K562 (cell line): ENCODE data around the gene TOMM22. TPM values are rescaled to one million over a fixed set of nuclear protein-coding genes. Genes with fewer than 3 reads are reported as not detected.

Experiments
- ATAC-seq: fragments of 200-7000 bp; cut with Tn5 transposase; 3 replicates; pipeline ENCODE4 v1.9.1; 2020; ENCODE audit warnings: moderate library complexity
- BruUV-seq: library from RNA; stranded (reverse); fragments of 400-500 nt; replicated peaks from 2 replicates; lab custom pipeline; 2021; lab: Mats Ljungman, UMichigan
- CTCF ChIA-PET: fragments of 300-600 bp; formaldehyde crosslinking; extraction: SDS; loops from one replicate; lab custom pipeline; 2021; ENCODE audit warnings: low intra/inter-chr PET ratio; lab: Yijun Ruan, JAX
- POLR2A ChIA-PET: fragments of 300-600, 350-650 bp; sonication (Branson Sonifier 250); formaldehyde crosslinking; extraction: SDS; loops from one replicate; lab custom pipeline; 2021; ENCODE audit warnings: antibody characterized with exemption, inconsistent platforms; lab: Yijun Ruan, JAX
- DNase-seq, 4 experiments: peaks; one replicate each; pipeline versions ENCODE4 v3.0.0 to v3.0.0-alpha.2; 2011 to 2018; ENCODE audit warnings: low spot score in 3 of 4, mixed read lengths in 3 of 4; ENCODE audit errors: extremely low read depth in 1 of 4
- FAIRE-seq: peaks from 2 replicates; lab custom pipeline; 2011; peaks lifted over from hg19 to GRCh38; lab: Jason Lieb, UNC
- H2AFZ ChIP-seq: 2 replicates; pipeline ENCODE4 v1.6.0; 2011; ENCODE audit warnings: low read depth, low read length, control low read depth, inconsistent platforms
- H3K27ac ChIP-seq: fragments of 200-600 bp; 3 replicates; pipeline ENCODE4 v1.8.0; 2011; ENCODE audit warnings: low read depth, mild to moderate bottlenecking, control low read depth, inconsistent platforms, low read length, moderate library complexity, mixed read lengths; ENCODE audit errors: extremely low read depth
- H3K27me3 ChIP-seq, 2 experiments: fragments of 300-600 bp in 1 of 2; 2 replicates in 1 of 2; 3 replicates in 1 of 2; pipeline versions ENCODE4 v1.6.0 to v1.8.0; 2011; ENCODE audit warnings: inconsistent platforms in 2 of 2, low read length in 2 of 2, mild to moderate bottlenecking in 1 of 2, mixed read lengths in 1 of 2, moderate library complexity in 1 of 2; ENCODE audit not compliant: control insufficient read depth in 2 of 2, insufficient read depth in 2 of 2
- H3K36me3 ChIP-seq: fragments of 300-600 bp; 3 replicates; pipeline ENCODE4 v1.8.0; 2011; ENCODE audit warnings: mild to moderate bottlenecking, low read length, inconsistent platforms; ENCODE audit not compliant: control insufficient read depth, insufficient read depth
- H3K4me1 ChIP-seq, 2 experiments: fragments of 200-600 bp in 1 of 2; replicated peaks in 1 of 2; 2 replicates in 1 of 2; 3 replicates in 1 of 2; pipeline versions ENCODE4 v1.5.1 to v1.8.0; 2011; ENCODE audit warnings: inconsistent platforms in 2 of 2, low read length in 2 of 2, mild to moderate bottlenecking in 1 of 2, mixed read lengths in 1 of 2, moderate library complexity in 1 of 2; ENCODE audit not compliant: control insufficient read depth in 2 of 2, insufficient read depth in 2 of 2
- H3K4me2 ChIP-seq: 2 replicates; pipeline ENCODE4 v1.6.1; 2011; ENCODE audit warnings: low read length, control low read depth, inconsistent platforms, mixed read lengths; ENCODE audit not compliant: insufficient read depth
- H3K4me3 ChIP-seq: fragments of 200-600 bp; sonication (generic), shearing (Covaris generic); 2 replicates; pipeline ENCODE4 v1.5.1; 2016; ENCODE audit warnings: control low read depth, inconsistent platforms
- H3K79me2 ChIP-seq: fragments of 200-600 bp; 3 replicates; pipeline ENCODE4 v1.8.0; 2011; ENCODE audit warnings: low read length, inconsistent platforms; ENCODE audit not compliant: control insufficient read depth, insufficient read depth
- H3K9ac ChIP-seq, 2 experiments: 2 replicates each; pipeline versions ENCODE4 v1.6.0 to v1.6.1; 2011; ENCODE audit warnings: low read depth in 2 of 2, low read length in 2 of 2, control low read depth in 1 of 2, inconsistent platforms in 1 of 2, mild to moderate bottlenecking in 1 of 2, mixed read lengths in 1 of 2; ENCODE audit not compliant: insufficient read depth in 1 of 2
- H3K9me1 ChIP-seq: one replicate; pipeline ENCODE4 v1.6.0; 2011; ENCODE audit warnings: inconsistent platforms, mild to moderate bottlenecking, low read length, moderate library complexity; ENCODE audit not compliant: control insufficient read depth, insufficient read depth
- H3K9me3 ChIP-seq: replicated peaks from 2 replicates; pipeline ENCODE4 v1.5.1; 2011; ENCODE audit warnings: low read depth, low read length, inconsistent platforms; ENCODE audit not compliant: control insufficient read depth, insufficient read depth
- H4K20me1 ChIP-seq: replicated peaks from 2 replicates; pipeline ENCODE4 v1.6.1; 2011; ENCODE audit warnings: low read length, inconsistent platforms, mixed read lengths; ENCODE audit not compliant: control insufficient read depth, insufficient read depth
- C11orf30 ChIP-seq: fragments of 450-650 bp; IDR thresholded peaks from 2 replicates; pipeline ENCODE4 v1.6.1; 2016; ENCODE audit warnings: low read depth, mild to moderate bottlenecking
- NR2C2 ChIP-seq, 2 experiments: fragments of 200-800 bp in 1 of 2; sonication (Bioruptor generic) in 1 of 2; sonication (generic) in 1 of 2; formaldehyde crosslinking in 1 of 2; IDR thresholded peaks; 2 replicates each; pipeline versions ENCODE4 v1.6.1 to v1.8.0; 2016 to 2022; ENCODE audit warnings: mild to moderate bottlenecking in 1 of 2, missing compliant biosample characterization in 1 of 2, missing genetic modification characterization in 1 of 2, missing genetic modification reagents in 1 of 2
- WGBS: fragments of 100-300 bp; shearing (Covaris generic); methylation state at CpG from one replicate; pipeline ENCODE4 v1.1.6; 2016; ENCODE audit warnings: low coverage, mixed read lengths; ENCODE audit not compliant: insufficient coverage; ENCODE audit errors: missing lambda C conversion rate; 5-methylcytosine and 5-hydroxymethylcytosine counted together
- in situ Hi-C: fragments of 300-500 bp; cut with MboI; formaldehyde crosslinking; loops from 4 replicates; pipeline ENCODE4 v1.15.0; 2018; ENCODE audit warnings: inconsistent platforms, mixed read lengths
- intact Hi-C: fragments of 100-400 bp; cut with micrococcal nuclease; formaldehyde crosslinking; loops from 2 replicates; pipeline ENCODE4 v1.14.2; 2022
- polyA plus RNA-seq, 8 experiments: library from polyadenylated mRNA; depleted of rRNA in 4 of 8; stranded (reverse) in 5 of 8; unstranded in 3 of 8; fragments of >200 nt; fragmentation: Nextera tagmentation in 2 of 8; fragmentation: Illumina TruSeq in 1 of 8; extraction: Ambion mirVana in 2 of 8; extraction: Trizol in 1 of 8; gene quantifications; 2 replicates each; pipeline versions ENCODE4 v1.2.1 to v1.2.3, GENCODE V29; 2011 to 2014; ENCODE audit warnings: inconsistent platforms in 1 of 8, missing spikeins in 1 of 8
- total RNA-seq, 7 experiments: library from RNA; depleted of rRNA in 6 of 7; stranded (reverse); fragments of >200 nt in 6 of 7; fragmentation: Illumina TruSeq in 2 of 7; extraction: Trizol in 2 of 7; gene quantifications; 2 replicates each; pipeline versions ENCODE4 v1.2.1 to v1.2.3, GENCODE V29; 2011 to 2021; ENCODE audit warnings: low replicate concordance in 1 of 7
- TF ChIP-seq, protein P1 (sequence below): sonication (generic); formaldehyde crosslinking; IDR thresholded peaks from 2 replicates; pipeline ENCODE4 v1.9.0; 2022; ENCODE audit warnings: mild to moderate bottlenecking, missing genetic modification reagents
- TF ChIP-seq, protein P2 (sequence below), 3 experiments: IDR thresholded peaks in 2 of 3; conservative IDR thresholded peaks in 1 of 3; 2 replicates each; pipeline ENCODE4 v1.5.1; 2011 to 2012; ENCODE audit warnings: low read length in 3 of 3, mild to moderate bottlenecking in 3 of 3, control low read depth in 2 of 3, improper control_type of control experiment in 1 of 3, inconsistent platforms in 1 of 3, low read depth in 1 of 3, mixed read lengths in 1 of 3, moderate library complexity in 1 of 3; ENCODE audit not compliant: insufficient read depth in 2 of 3

TOMM22 gene
- total and polyA plus RNA-seq, 9 of the 15 experiments (the other 6 are each of a cell fraction or from before 2014, with no cell fraction given): 25.8 to 108 (median 73.8) TPM

- Histone ChIP-seq H4K20me1 (no peaks in the 10 kb centered on the region), H3K27me3 (no peaks in the 10 kb centered on the region), H3K4me2 (no peak overlapping the region), H2AFZ (no peak overlapping the region), H3K36me3 (peaks cover 93% of the 10 kb centered on the region; the same call in 2 of the 3 replicates), H3K4me3 (no peak overlapping the region), H3K9ac (no peak overlapping the region), H3K9me3 (no peaks in the 10 kb centered on the region), H3K27ac (no peak overlapping the region), H3K9me1 (no peaks in the 10 kb centered on the region), H3K79me2 (no peaks in the 10 kb centered on the region), H3K4me1 (no peaks in the 10 kb centered on the region)
- peak in 2 of 4 experiments; percentile 31 to 39 for DNase-seq
- ChIA-PET POLR2A (interaction anchor here (0.7 to 1.9 kb wide), 7 partner anchors 7 to 17 kb away, joined by 3 to 6 read pairs (median 4); no protein-coding TSS in a partner anchor), CTCF (no interaction called here)
- ATAC-seq: peak; percentile 76
- in situ Hi-C loops: no loop called here
- intact Hi-C loops: no loop called here
- no TSS peak for BruUV-seq
- no peak for FAIRE-seq
- TF ChIP-seq, protein P1, sequence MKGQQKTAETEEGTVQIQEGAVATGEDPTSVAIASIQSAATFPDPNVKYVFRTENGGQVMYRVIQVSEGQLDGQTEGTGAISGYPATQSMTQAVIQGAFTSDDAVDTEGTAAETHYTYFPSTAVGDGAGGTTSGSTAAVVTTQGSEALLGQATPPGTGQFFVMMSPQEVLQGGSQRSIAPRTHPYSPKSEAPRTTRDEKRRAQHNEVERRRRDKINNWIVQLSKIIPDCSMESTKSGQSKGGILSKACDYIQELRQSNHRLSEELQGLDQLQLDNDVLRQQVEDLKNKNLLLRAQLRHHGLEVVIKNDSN (CRISPR knock-in tag): no peak
- TF ChIP-seq, protein P2, sequence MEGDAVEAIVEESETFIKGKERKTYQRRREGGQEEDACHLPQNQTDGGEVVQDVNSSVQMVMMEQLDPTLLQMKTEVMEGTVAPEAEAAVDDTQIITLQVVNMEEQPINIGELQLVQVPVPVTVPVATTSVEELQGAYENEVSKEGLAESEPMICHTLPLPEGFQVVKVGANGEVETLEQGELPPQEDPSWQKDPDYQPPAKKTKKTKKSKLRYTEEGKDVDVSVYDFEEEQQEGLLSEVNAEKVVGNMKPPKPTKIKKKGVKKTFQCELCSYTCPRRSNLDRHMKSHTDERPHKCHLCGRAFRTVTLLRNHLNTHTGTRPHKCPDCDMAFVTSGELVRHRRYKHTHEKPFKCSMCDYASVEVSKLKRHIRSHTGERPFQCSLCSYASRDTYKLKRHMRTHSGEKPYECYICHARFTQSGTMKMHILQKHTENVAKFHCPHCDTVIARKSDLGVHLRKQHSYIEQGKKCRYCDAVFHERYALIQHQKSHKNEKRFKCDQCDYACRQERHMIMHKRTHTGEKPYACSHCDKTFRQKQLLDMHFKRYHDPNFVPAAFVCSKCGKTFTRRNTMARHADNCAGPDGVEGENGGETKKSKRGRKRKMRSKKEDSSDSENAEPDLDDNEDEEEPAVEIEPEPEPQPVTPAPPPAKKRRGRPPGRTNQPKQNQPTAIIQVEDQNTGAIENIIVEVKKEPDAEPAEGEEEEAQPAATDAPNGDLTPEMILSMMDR (IDR thresholded peaks at IDR 0.05 in 2 of 3, conservative IDR thresholded peaks at IDR 0.05 in 1 of 3; ENCODE audit: insufficient read depth in 2 of 3, low read depth in 1 of 3, low read length in 3 of 3): peak; percentile 34 to 48 (median 36)
- TF ChIP-seq C11orf30 (no peak), NR2C2 (CRISPR knock-in tag; IDR thresholded peaks at IDR 0.05) (no peak), NR2C2 (tag; IDR thresholded peaks at IDR 0.05) (no peak)
- 83% methylated on average over 3 of the region's 3 CpGs for WGBS
These were observed 43.3 kb downstream of the TOMM22 start for GRCh38 chr22:38724926-38725571.
